Putamen (tissue), 1 donor: ENCODE results near the gene PSEN2.

Source experiments
- DNase-seq: peaks from one replicate; pipeline ENCODE4 v3.0.0-alpha.2; 2016; ENCODE audit warnings: low spot score

Gene PSEN2

DNA sequence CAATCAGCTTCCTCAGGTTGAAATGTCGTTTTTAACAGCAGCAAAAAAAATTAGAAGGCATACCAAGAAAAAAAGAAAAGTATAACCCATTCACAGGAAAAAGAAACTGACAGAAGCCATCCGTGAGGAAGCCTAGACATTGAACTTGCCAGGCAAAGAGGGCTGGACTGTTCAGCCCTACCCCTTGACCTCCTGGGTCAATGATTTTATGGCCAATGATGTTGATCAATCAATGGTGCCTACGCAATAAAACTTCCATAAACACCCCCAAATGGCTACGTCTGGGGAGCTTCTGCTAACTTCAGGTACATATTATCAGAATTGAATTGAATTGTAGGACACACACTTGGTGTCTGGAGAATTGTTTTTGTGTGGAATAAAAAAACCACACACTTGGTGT is 4.8 kb upstream of the PSEN2 start:
- no peak for DNase-seq

DNA sequence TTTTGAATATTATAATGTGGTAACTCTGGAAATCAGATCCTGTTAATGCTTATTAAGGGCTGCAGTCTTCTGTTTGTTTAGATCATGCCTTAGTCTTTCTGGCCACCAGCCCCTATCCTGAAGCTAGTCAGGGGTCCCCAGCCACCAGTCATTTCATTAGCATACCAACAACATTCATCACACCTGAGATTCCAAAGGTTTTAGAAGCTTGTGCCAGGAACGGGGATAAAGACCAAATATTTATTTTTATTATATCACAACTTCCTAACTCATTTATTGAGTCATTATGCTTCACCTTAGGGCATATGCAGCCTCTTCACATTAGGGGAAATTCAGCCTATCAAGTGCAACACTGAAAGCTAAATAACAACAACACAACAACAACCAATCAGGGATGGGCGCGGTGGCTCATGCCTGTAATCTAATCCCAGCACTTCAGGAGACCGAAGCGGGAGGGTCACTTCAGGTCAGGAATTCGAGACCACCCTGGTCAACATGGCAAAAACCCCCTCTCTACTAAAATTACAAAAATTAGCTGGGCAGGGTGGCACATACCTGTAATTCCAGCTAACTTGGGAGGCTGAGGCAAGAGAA is 2.9 kb upstream of the PSEN2 start:
- DNase-seq = no peak

DNA sequence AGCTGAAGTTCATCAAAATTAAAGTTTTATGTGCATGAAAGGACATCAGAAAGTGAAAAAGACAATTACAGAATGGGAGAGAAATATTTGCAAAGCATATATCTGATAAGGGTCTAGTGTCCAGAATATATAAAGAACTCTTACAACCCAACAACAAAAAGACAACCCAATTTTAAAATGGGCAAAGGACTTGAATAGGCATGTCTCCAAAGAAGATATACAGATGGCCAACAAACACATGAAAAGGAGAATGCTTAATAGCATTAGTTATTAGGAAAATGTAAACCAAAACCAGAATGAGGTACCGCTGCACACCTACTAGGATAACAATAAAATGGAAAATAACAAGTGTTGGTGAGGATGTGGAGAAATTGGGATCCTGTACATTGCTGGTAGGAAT is 1.7 kb upstream of the PSEN2 start:
- no peak for DNase-seq

DNA sequence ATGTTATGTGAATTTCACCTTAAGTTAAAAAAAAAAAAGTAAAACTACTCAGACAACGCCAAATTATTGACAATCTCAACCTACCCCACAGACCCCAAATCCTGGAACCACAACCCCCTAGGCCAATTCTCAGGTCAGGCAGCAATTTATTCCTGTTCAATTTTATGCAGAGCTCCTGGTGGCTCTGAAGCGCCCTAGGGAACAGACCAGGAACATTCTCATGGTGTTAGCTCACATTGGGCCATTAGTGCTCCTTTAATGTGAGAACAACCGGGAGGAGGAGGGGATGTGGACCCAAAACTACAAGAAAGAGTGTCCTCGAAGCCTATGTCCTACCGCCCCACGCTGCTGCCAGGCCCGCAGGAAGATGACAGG is 403 bp upstream of the PSEN2 start:
- DNase-seq = no peak

DNA sequence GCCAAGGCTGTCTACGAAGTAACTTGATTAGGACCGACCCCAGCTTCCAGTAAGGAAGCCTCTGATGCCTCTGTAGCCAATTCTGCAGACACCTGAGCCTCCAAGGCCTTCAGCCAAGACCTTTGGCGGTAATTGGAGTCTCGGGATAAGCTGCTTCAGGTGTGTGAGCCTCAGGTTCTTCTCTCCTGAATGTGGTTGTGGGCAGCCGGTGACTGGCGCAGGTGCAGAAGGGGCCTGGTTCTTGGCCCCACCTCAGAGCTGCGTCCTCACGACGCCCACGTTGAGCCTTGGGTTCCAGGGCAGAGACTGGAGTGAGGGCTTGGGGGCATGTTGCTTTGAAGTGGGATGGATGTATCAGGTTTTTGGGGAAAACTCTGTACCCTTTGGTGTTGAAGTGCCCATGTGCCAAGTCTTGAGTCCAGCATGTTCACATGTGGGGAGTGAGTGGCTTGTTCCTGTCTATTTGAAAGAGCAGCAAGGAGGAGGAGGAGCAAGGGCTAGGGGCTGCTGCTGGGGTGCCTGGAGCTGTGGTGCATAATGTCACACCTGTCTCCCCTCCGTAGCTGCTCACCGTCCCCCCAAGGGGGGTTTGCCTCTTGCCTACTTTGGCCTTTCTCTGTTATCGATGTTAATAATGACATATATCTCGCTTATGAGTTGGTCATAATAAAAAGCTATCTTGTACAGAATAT is 1.4 kb downstream of the PSEN2 start:
- DNase-seq = no peak

DNA sequence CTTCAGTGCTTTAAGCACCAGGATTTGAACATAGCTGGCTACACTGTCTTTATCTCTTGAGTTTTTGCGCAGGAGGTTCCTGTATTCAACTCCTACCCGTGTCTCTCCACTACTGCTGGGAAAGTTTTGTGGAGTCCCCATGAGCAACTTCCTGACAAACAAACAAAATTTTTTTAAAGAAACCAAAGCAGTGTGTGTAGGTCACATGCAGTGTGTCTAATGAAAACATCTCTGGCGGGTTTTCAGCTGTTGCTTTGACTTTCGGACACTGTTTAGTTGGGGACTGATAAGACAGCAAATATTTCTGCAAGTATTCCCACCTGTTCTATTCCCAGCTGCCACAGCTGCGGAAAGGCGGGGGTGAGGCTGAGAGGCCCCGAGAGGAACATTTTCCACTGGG is 2.0 kb downstream of the PSEN2 start:
- DNase-seq = no peak

DNA sequence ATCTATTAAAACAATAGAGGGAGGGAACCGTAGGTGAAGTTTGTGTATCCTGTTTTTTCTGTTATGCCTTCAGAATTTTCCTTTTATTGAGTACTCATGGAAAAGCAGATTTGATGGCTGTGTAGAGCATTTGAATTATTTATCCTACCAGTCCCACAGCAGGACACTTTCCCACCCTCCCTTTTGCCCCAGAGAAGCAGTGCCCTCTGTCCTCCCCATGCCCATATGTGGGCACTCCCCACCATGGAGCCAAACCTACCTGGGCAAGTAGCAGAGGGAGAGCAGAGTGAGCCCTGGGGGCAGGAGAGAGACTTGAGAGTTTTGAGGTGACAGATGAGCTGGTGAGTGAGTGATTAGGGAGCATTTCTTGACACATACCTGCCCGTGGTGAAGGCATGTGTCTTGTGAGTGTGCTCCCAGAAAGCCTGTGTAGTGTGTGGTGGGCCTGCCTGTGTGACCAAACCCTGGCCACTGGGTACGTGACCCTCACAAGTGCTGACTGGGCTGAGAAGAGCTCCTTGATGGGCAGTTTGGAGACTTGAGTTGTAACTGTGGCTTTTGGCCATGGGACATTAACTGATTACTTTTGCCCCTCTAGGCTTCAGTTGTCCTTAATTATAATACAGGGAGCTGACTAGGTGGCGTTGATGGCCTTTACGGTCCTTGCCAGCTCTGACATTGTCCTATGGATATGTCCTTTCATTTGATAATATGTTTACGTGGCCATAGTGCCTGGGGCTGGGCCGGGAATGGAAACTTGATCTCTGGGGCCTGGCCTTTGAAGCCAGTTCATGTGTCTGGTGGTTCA is 3.6 kb downstream of the PSEN2 start:
- no peak for DNase-seq

DNA sequence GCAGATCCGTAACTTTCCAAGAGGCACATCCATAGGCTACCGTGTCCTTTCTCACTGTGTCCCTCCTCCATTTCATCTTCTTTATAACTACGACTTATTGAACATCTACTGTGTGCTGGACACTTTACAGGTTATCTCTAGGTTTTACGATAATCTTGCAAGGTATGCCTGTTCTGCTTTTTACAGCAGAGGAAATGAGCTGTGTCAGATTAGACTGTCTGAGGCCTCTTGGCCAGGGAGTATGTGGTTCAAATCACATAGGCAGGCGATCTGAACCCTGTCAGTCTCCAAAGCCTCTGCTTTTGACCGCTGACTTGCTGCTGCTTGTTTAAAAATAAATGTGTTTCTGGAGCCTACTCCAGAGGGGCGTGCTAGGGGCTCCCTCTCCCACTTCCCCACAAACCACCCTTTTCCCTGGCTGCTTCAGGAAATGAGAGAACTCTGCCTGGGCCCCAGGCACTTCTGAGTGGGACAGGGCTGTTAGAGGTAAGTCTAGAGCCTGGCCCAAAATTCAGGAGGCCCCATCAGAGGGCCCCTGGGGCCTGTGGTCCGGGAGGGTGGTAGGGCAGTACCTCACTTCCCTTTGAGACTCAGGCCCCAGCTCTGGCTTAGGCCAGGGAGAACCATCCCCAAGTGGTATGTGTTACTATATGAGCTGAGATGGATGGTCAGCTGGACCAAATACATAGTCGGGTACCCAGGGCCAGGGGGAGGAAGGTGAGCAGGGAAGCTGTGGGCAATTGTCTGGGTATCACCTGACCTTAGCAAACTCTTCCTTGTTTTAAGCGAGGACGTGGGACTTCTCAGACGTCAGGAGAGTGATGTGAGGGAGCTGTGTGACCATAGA is 4.4 kb downstream of the PSEN2 start:
- no peak for DNase-seq

DNA sequence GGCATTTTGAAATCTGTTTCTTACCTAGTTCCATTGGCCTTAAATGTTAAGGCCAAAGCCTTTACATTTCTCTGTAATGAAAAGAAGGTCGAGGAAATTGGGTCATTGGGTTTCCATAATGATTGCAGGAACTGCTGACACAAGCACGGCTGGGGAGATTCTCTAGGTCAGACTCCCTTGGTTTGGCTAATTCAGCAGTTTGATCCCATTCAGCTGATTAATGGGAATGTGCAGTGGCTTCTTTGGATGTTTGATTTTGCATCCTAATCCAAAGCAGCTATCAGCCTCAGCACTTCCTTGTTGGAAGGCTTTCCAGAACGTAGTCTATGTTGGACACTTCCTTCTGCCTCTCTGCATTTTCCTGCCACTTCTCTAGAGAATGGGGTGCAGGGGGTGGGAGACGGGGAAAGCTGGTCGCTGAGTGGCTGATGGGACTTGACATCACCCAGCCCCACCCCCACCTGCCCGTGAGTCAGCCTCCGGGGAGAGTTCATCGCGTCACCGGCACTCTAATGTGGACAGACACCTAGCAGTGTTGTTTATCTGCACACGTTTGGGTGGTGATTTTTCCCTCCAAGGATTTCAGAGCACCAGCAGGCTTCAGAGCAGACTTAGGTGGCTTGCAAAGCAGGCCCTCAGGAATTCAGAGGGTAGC is 5.4 kb downstream of the PSEN2 start:
- DNase-seq = no peak

DNA sequence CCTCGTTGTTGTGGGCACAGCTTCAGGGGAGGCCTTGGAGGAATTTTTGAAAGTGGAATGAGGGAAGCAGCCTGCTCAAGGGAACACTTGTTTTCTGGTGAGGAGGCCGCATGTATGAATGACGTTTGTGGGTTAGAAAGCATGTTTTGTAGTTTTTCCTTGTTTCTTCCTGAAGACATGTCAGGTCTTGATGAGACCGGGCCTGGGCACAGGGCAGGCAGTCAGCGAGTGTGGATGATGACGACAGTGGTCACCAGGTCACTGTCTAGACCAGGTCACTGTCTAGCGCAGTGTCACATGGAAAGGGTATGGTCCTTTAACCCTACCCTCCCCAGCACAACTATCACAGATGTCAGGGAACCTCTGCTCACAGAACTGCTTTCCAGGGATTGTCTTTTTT is 7.3 kb downstream of the PSEN2 start:
- no peak for DNase-seq

DNA sequence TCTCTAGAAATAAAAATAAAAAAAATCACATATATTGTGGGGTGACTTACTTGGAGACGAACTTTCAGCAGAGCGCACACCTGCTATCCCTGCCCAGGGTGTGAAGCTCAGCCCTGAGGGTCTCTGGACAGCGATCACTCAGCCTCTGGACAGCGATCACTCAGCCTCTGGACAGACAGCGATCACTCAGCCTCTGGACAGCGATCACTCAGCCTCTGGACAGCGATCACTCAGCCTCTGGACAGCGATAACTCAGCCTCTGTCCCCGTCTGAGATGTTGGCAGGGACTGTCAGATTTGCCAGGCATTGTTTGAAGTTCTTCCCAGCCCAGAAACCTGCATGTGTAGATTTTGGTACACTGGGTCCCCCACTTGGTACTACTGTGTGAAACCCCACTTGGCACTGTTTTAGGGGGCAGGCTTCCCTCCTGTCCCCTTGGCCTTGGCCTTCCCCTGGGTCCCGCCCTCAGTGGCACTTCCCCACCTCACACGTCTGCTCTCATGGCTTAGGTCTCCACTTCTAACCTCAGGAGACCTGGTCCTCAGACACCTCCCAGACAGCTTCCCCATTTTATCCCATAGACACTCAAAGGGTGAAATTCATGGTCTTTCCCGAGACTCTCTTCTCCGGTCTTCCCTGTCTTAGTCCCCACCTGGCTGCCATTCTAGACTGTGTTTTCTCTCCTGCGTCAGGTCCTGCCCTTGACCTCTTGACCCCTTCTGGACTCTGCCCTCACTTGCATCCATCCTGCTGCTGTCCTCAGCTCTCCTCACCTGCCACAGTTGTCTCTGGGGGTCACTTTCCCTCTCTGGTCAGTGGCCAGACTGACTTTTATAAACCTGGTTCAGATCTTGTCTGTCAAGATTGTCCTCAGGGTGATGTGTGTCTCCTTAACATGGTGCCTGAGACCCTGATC is 10.2 kb downstream of the PSEN2 start:
- DNase-seq = no peak

DNA sequence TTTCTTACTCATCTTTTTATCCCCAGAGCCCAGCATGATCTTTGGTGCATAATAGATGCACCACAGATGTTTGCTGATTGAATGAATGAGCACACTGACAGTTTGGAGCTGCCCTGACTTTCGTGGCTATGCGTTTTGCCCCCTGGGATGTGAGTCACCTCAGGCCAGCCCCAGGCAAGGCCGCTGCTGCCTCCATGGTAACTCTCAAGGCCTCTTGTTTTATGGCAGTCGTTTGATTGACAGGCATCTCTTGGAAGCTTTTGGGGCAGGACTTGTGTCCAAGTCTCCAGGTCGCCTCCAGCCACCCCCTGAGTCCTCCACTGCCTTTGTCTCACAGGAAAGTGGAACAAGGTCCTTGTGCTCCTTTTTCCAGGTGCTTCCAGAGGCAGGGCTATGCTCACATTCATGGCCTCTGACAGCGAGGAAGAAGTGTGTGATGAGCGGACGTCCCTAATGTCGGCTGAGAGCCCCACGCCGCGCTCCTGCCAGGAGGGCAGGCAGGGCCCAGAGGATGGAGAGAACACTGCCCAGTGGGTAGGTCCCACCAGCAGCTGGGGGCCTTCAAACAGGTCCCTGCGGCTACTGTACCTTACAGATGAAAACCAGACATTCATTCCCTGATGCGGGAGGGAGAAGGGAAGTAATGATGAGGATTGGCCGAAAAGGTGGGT is 11.2 kb downstream of the PSEN2 start:
- DNase-seq = no peak

DNA sequence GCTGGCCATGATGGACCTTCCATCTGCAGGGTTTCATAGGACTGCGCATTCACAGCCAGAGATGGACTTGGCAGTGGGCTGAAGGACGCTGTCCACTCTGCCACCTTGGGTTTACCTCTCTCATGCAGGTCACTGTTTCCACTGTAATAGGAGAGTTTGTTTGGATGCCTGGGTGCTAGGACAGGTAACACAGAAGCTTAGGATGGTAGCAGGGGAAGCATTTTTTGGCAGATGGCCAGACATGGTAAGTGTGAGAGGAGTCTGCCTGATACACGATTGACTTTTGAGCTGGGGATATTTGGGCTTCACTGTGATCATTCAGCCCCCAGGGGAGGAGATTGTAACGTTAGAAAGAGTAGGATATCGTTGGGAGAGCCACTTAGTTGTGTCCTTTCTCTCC is 11.8 kb downstream of the PSEN2 start:
- no peak for DNase-seq

DNA sequence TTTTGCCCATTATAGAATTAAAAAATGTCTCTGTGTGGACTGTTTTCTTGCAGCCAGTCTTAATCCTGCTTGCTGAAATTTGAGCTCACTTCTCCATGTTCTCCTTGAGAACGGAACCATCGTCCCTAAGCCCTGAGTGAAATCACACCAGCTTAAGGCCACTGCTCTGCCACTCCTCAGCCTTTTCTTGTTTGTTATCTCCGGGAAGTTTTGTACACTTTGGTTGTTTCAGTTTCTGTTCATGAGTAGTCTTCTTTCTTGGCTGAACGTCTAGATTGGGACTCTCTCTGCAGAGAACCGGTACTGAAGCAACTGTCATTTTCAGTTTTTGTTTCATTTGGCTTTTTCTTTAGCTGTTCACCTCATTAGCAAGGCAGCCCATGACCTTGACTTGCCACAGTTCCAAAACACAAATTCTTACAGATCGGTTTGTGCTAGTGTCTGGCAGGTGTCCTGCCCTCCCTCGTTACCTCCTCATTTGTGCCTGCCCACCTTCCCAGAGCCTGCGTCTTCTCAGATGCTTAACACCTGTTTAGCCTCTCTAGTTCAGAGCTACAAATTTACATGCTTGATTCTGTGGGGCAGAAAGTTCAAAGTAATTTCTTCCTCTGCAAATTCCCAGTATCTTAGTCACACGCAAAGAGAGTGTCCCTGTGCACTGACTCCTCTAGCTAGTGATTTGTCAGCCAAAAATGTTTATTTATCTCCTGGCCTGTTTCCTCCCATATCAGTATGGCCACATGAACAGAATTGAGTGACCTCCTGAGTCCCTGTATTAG is 12.4 kb downstream of the PSEN2 start:
- DNase-seq = no peak

DNA sequence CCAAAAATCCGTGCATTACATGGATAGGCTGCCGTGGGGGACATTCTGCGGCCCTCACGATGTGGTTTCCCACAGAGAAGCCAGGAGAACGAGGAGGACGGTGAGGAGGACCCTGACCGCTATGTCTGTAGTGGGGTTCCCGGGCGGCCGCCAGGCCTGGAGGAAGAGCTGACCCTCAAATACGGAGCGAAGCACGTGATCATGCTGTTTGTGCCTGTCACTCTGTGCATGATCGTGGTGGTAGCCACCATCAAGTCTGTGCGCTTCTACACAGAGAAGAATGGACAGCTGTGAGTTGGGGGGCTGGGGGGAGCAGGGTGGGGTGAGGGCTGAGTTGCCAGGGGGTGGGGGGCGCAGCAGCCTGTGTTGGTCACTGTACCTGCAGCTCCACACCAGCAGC is 13.2 kb downstream of the PSEN2 start:
- DNase-seq = no peak

DNA sequence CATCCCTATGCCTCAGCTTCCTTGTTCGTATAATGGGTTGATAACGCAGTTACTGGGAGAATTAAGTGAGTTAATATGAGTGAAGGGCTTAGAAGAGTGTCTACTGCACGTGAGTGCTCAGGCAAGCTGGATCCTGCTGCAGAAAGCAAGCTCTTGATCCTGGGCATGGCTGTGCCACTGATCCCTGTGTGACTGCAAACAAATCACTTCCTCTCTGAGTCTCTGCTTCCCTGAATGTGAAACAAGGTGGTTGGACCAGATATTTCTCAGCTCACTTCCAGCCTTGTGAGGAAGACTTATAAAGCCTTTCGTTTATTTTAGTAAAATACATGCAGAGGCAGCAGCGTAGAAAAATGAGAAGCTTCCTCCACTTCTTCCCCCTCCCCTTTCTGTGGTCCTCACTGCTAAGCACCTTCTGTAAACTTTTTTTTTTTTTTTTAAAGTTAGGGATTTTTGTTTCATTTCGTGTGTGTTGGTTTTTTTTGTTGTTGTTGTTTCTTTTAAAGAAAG is 13.8 kb downstream of the PSEN2 start:
- no peak for DNase-seq

DNA sequence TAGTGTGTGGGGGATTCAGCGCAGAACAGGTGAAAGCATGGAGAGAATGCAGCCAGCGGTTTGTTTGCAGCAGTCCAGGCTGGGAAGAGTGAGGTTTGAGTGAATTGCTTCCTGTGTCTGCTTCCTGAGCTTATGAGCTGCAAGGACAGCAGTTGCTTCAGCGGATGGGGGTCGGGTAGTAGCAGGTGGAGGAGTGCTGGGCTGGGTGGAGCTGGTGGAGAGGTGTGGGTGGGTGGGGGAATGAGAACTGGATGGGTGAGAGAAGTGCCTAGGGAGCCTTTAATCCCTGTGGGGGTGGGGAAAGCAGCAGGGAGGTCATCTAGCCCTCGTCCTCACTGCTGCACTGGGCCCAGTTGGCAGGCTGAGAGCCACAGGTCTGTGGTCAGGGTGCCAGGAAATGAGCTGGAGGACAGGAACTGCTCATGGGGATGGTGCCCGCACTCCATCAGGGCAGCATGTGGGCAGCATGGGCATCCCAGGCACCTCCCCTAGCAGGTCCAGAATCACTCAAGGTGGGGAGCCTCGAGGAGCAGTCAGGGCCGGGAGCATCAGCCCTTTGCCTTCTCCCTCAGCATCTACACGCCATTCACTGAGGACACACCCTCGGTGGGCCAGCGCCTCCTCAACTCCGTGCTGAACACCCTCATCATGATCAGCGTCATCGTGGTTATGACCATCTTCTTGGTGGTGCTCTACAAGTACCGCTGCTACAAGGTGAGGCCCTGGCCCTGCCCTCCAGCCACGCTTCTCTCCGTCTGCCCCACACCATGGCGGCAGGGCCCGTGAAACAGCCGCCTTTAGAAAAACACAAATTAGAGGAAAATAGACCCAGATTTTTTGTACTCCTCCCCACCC is 14.8 kb downstream of the PSEN2 start:
- DNase-seq = no peak
